GM15510 (cell line): ENCODE data around the gene ITGA8.

ENCODE experiments used
- POLR2A ChIP-seq: IDR thresholded peaks from 3 replicates; pipeline ENCODE4 v1.6.1; 2011; ENCODE audit warnings: borderline replicate concordance; ENCODE audit not compliant: insufficient read length; ENCODE audit errors: extremely low read depth

ITGA8 gene

DNA sequence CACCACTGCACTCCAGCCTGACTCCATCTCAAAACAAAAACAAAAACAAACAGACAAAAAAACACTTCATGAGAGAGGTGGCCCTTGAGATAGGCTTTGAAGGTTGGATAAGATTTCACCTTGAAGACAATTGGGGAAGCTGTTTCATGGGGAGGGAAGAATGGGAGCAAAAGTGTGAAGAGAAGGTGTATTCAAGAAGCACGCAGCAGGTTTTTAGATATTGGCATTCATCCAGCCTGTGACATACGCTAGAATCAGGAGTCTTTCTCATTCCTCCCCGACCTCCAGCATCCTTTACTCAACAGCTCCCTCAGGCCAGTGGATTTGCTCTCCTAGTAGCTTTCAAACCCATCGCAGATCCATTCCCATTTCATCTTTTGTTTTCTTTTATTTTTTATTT is 232.3 kb downstream of the ITGA8 start:
- no peak for TF ChIP-seq POLR2A

DNA sequence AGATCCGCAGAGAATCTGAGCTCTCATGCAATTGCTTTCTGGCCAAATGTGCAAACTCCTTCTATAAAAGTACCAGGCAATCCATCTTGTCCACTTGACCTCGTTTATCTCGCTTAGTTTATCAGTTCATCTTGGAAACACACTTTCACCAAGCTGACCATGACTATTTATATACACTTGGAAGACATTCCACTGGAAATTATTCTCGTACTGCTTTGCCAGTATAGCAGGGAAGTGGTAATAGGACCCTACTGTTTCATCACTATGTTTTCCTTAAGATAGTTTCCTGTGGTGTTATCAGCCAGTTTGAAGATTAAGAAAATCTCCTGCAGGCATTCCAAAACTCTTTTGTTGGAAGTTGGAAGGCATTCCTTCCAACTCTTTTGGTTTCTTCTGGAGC is 233.3 kb downstream of the ITGA8 start:
- no peak for TF ChIP-seq POLR2A

DNA sequence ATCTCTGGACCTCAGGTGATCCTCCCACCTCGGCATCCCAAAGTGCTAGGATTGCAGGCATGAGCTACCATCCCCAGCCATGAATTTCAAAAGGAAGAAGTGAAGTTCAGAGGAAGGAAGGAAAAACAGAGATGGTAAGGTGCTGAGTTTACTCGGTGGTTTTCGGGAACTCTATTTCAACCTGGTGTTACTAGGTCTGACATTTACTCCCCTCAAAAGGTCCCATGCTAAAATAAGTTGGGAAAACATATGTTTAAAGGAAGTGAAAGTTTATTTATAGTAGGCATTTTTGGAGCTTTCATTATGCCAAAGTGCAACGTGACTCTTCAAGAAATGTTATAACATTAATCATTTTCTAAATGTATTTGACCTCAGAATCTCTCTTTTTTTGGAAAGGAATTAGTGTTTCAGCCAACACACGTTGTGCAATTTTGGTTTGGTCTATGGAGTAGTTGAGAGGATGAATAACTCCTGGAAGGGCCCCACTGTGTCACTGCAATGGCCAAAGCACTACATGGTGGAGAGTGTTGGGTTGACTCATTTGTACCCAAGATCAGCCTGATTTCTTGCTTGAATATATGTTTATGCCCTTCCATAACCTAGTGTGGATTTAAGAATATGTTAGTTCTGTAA is 233.9 kb downstream of the ITGA8 start:
- TF ChIP-seq POLR2A: no peak

DNA sequence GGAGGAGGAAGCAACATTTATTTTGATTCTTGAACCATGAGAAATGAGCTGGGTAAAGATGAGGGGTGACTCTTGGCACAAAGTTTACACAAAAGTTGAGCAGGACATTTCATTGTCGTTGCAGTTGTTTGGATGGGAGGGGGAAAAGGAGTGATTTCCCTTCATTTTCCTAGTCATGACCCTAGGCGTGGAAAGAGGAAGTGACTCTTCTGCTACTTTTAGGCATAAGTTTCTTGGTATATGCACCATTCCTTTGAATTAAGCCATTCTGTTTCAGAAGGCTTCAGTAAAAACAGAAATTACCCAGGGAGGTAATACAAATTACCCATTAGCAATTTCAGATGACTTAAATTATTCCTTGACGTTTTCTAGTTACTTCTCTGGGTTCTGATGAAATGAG is 234.7 kb downstream of the ITGA8 start:
- TF ChIP-seq POLR2A: no peak

DNA sequence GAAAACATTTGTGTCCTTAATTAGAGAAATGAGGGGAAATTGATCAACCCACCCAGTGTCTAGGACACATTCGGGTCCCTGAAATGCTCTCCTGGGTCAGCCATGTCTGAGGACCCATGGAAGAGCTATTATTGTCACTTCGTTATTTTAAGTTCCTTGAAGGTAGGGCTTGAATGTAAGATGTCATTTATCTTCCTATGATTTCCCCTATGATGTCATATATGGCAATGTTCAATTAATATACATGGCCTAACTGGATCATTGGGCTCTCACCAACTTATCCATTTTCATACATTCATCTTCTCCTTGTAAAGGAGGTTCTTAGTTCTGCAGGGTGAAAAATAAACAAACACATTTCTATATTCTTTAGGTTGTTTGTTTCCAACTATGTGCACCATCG is 235.6 kb downstream of the ITGA8 start:
- TF ChIP-seq POLR2A: no peak

DNA sequence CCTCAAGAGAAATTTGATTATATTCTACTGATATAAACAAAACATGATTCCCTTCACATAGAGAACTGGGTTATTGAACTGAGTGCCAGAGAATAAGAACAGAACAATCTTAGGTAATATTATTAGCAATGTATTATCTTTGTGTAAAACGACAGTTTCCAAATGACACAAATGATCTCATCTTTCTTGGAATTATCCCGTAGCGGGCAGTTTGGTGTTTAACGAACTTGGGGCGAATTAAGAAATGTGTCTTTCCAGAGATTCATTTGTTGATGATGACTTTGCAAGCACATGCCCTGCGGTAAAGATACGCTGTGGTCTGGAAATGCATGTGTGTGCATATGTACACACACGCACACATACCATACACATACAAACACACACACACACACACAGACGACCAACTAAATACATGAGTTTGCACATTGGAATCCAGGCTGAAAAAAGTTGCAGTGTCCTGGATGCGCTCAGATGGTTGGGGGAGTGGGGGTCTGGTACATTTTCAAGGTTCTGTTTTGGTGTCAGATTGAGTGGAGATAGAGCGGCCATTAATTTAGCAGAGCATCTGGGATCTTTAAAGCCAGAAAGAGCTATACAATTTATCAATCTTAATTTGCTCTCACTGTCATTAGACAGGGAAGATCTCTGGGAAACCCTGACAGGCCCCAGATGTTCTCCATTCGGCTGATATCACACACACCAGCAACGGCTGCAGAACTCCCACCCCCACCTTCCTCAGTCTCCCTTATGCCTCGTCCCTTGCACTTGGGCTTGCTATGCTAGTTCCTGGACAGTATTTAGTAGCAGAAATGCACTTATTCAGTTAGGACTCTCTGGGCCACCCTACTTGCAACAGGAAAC is 236.3 kb downstream of the ITGA8 start:
- no peak for TF ChIP-seq POLR2A

DNA sequence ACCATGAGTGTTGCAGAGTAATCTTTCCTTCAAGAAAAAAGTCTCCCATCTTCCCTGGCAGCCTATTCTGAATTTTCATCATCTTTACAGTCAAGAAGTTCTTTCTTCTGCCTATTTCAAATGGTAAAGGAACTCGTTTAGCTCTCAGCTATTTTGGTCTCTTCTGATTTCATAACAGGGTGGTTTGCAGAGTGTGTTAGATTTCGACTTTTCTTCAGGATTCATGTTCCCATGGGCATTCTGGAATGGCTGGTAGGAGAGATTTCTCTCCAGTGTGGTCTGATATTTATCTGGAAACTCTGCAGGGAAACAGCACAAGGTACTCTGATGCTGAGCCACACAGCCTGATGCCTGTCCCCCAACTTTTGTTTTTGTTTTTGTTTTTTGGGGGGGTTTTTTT is 237.6 kb downstream of the ITGA8 start:
- no peak for TF ChIP-seq POLR2A

DNA sequence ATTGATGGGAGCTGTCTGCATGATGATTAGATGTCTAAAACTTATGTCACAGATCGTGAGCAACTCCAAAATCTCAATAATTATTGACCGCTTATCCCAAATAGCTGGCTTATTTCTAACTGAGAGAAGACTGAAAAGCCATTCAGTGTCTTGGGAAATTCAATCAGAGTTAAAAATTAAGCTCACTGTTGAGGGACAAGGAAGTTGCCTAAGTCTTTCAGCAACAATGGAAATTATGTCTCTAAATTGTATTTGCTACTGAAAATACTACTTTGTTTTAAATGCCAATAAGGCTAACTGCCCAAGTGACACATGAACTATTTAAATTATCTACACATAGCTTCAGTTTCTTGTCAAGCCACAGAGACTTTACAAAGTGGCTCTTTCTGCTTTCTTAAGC is 240.8 kb downstream of the ITGA8 start:
- TF ChIP-seq POLR2A: no peak

DNA sequence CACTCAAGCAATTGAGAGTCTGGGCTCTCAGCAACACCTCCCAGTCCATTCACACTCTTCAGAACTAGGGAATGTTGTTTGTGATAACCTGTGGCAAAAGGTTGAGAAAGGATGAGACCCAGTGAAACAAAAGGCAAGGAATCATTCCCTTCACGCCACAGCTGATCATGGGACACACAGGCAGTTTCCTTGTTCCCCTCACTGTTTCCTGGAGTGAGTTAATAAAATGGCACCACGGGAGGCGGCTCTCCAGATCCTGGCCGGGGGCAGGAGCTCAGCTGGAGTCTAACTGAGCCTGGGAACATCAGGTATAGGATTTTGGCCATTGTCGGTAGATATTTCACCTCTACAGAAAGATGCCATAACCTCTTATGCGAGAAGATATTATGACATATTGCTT is 241.3 kb downstream of the ITGA8 start:
- TF ChIP-seq POLR2A: no peak

DNA sequence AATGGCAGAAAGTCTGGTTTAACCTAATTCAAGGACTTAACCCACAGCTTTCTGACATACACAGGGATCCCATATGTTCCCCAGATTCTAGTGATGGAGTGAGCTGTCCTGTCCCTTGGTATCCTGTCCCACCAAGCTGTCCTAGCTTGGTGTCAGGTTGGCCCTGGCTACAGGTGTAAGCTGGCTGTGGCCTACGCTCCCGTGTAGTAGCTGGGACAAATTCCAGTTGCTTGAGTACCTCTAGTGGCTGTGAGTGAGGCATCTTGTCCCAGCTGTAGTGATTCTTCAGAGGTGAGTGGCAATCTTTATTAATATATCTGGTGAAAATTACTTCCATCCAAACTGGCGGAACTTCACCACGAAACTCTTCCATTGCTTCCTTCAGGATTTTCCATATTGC is 243.4 kb downstream of the ITGA8 start:
- TF ChIP-seq POLR2A: no peak

DNA sequence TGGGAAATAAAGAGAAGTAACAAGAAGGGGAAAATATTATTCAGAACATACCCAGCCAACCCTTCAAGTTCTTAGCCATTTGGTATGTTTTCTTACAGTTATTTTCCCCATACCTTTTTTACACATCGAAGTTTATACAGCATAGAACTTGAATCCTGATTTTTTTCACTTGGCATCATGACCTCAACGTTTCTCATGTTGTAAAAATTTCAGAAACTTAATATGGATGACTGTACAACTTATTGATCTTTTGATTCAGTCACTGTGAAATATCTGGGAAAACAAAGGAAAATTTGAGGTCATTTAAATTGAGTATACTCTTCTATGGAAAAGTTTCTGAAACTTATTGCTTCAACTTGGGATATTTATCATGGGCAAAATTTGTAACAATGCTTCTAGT is 245.1 kb downstream of the ITGA8 start:
- no peak for TF ChIP-seq POLR2A

DNA sequence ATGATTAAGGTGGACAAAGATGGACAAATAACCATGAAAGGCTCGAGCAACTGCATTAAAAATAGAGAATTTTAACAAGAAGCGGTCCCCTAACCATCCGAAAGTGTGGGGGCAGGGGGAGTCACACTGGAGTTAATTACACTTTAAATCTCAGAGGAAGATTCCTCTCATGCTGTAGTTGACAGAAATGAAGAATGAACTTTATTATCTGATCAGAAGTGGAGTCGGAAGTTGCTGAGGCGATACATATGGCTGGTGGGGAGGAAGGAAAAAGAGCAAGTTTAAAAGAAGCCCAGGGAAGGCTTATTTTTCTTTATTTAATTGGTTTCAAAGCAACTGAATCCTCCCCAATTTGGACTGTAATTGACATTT is 246.3 kb downstream of the ITGA8 start:
- TF ChIP-seq POLR2A: no peak

DNA sequence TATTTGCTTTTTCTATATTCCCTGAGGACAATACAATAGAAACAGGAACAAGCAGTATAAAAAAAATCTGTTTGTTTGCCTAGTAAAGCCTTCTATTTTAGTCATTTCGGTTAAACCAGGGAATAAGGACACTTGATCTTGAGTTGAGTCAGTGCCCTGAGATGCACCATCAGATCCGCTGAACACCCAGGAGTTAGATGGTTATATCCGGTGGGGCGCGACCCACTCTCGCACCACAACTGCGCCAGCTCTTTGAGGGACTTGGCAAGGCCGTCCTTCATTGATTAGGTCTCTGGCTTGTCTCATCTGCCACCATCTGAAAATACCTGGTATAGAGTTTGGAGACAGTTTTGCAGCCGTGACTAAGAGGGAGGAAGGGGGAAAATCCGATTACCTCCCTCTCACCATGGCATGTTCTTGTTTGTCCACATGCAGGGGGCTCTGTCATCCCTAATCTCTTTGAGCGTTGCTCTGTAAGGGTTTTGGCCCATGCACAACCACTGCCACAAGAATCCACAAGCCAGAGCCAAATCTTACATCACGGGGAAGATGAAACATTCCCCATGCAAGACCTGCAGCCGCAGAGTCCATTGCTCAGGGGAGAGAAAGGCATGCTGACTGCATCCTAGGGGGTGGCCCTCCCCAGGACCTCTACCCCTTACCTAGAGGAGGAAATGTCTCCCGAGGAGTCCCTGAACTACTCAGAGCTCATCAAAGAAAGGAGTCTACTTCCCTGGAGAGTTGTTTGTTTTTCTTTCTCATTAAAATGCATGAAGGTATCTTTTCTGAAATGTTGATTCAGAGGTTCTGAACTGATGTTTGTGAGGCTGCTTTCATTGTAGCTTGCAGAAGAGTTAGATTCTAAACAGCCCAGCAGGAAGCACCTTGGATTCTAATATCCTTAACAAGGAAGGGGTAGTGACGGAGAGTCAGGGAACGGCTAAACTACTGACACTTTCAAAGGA is 247.0 kb downstream of the ITGA8 start:
- no peak for TF ChIP-seq POLR2A

DNA sequence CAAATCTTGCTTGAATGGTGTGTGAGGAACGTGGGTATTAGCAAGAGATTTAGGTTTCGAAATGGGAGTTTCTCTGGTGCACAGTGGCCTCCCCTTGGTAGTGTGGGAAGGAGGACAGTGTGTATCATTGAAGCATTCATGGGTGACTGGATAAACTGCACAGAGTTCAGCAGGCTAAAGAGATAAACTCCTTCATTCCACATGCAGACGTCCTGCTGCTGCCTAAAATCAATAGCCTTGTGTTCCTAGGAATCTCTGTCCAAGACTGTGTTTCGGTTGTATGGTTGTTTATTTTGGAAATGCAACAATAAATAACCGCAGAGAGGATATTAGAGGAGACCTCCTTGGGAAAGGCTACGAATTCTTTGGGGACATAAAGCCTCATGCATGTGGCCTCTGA is 247.7 kb downstream of the ITGA8 start:
- no peak for TF ChIP-seq POLR2A

DNA sequence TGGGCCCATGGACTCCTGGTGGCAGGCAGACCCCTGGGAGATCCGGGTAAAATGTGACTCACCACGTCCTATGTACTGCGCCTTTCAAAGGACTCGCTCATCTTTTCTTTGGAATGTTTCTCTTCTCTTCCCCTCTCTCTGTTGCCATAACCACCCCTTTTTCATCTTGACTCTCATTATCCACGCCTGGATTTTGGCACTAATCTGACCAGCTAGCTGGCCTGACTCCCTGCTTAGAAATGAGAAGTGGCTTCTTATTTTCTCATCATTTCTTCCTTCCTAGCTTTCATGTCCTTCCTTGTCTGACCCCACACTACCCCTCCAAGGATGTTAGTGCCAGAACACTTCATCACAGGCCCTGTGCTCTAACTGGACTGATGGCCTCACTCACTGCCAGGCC is 250.6 kb downstream of the ITGA8 start:
- no peak for TF ChIP-seq POLR2A
